HCT116 (cell line): Measurements from ENCODE around the gene INSR.

Experiments
- CTCF ChIP-seq, 3 experiments: fragments of 200-600 bp in 1 of 3; sonication (generic) in 1 of 3; IDR thresholded peaks in 2 of 3; conservative IDR thresholded peaks in 1 of 3; 2 replicates each; pipeline ENCODE4 v1.5.1; 2012 to 2017; ENCODE audit warnings: low read depth in 2 of 3, low read length in 2 of 3, antibody characterized with exemption in 1 of 3, borderline replicate concordance in 1 of 3, control low read depth in 1 of 3, mild to moderate bottlenecking in 1 of 3, mixed read lengths in 1 of 3, mixed run types in 1 of 3, moderate library complexity in 1 of 3; ENCODE audit not compliant: insufficient read depth in 1 of 3
- EZH2 ChIP-seq: fragments of 200-600 bp; sonication (generic); IDR thresholded peaks from 2 replicates; pipeline ENCODE4 v1.6.1; 2017; ENCODE audit warnings: antibody characterized with exemption, mixed run types
- POLR2A ChIP-seq: IDR thresholded peaks from 2 replicates; pipeline ENCODE4 v1.7.0; 2011; ENCODE audit warnings: borderline replicate concordance; ENCODE audit not compliant: insufficient read depth, insufficient read length; ENCODE audit errors: extremely low read depth

DNA sequence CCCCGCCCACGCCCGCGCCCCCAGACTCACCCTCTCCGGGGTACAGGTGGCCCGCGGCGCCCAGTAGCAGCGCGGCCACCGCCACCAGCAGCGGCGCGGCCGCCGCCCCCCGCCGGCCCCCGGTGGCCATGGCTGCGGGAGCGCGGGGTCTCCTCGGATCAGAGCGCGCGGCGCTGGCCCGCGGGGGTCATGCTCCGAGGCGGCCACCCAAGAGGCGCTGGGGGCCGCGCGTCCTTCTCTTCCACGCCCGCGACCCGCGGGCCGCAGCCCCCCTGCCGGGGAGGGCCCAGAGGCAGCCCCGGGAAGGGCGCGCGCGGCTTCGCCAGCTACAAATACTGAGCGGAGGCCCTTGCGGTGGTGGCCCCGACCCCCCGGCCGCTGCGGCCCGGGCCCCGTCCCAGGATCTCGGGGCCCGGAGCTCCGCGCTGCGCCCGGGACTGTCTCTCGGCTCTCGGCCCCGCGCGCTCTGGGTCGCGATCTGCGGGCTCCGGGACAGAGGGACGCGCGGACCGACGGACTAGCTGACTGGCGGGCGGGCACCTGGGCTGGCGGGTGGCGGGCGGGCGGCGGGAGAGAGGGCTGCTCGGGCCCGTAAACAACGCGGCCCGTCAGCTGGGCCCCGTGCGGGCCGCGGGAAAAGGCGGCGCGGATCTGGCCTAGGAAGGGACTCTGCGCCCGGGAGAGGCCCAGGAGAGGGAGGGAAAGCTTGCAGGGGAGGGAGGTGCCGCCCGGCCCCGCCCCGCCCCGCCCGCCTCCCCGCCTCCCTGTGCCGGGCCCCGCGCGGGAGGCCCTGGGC lies at the start of gene INSR:
- TF ChIP-seq POLR2A (no peak), EZH2 (no peak), CTCF (IDR thresholded peaks at IDR 0.05 in 2 of 3, conservative IDR thresholded peaks at IDR 0.05 in 1 of 3; ENCODE audit: borderline replicate concordance in 1 of 3, insufficient read depth in 1 of 3, low read depth in 2 of 3, low read length in 2 of 3) (no peak)
